ENCODE measurements around the gene RAB34.
"Not testable (repeated sequence)": the region's sequence is repeated elsewhere in the genome, so short reads cannot be mapped to it uniquely, and the experiment has no call there.

Gene RAB34

DNA sequence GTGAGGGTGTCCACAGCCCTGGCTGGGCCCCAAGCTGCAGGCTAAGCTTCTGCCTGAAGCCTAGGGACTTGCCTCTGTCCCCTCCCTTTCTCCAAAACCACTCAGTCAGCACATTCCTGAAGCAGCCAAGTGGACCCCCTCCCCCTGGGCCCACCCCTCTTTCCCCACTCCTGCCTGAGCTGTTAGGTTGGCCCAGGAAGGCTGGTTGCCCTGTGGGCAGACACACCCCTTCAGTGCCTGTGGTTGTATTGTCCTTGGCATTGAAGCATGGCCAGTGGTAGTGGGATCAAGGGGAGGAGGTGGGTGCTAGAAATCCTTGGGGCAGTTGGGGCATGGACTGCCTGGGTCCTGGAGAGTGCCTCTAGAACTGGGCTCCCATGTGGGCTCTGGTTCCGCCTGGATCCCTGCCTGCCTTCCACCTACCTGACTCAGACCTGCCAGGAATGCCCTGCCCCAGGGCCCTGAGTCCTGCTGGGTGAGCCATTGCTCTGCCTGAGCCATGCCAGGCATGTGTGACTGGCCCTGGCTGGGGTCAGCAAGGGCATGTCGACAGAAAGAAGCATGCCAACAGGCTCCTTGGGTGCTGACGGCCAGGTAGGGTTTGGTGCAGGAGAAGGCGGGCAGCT, 28.2 kb upstream of the RAB34 start:
- DNase-seq = no peak

- peak; percentile 51 for DNase-seq
Measured at GRCh38 chr17:28744972-28745785, 27.5 kb upstream of the RAB34 start.

- DNase-seq = peak; percentile 76
Measured at GRCh38 chr17:28744104-28744971, 26.7 kb upstream of the RAB34 start.

DNA sequence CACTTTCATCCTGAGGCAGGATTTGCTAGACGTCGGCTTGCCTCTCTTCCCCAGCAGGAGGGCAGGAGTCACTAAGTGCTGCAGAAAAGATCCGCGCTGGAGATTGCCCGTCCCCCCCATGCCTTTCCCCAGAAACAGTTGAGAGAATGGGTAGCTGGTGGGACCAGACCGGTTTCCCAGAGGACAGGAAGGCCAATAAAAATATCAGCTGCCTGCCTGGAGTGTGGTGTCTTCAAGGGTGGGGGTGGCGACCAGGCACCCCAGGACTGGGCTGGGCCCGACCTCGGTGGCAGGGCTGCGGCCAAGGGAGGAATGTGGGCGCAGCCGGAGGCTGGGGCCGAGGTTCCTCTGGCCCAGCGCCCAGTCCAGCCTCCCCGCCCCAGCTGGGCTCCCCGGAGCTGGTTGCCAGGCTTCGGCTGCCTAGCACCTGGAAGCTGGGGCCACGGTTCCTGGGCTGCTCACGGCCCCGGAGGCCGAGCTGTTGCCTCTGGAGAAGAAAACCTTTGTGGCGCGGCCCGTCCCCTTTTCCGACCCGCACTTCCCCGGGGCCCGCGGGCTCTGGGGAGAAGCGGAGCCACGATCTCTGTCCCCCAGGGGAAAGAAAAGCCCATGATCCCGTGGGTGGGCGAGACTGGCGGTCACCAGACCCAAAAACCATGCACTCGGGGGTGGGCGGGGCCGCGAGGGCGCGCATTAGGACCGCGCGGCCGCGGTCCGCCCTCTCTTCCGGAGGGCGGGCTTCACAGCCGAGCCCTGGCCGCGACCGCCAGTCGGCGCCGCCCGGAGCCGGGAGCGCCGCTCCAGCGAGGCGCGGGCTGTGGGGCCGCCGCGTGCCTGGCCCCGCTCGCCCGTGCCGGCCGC, 25.8 kb upstream of the RAB34 start, which contains the start of gene TRAF4:
Gene TRAF4, plus strand, starts transcription at position 769 of the 861 bp plus-strand sequence. CDS start 102 bp downstream, outside the sequence.
- DNase-seq = peak; percentile 78

DNA sequence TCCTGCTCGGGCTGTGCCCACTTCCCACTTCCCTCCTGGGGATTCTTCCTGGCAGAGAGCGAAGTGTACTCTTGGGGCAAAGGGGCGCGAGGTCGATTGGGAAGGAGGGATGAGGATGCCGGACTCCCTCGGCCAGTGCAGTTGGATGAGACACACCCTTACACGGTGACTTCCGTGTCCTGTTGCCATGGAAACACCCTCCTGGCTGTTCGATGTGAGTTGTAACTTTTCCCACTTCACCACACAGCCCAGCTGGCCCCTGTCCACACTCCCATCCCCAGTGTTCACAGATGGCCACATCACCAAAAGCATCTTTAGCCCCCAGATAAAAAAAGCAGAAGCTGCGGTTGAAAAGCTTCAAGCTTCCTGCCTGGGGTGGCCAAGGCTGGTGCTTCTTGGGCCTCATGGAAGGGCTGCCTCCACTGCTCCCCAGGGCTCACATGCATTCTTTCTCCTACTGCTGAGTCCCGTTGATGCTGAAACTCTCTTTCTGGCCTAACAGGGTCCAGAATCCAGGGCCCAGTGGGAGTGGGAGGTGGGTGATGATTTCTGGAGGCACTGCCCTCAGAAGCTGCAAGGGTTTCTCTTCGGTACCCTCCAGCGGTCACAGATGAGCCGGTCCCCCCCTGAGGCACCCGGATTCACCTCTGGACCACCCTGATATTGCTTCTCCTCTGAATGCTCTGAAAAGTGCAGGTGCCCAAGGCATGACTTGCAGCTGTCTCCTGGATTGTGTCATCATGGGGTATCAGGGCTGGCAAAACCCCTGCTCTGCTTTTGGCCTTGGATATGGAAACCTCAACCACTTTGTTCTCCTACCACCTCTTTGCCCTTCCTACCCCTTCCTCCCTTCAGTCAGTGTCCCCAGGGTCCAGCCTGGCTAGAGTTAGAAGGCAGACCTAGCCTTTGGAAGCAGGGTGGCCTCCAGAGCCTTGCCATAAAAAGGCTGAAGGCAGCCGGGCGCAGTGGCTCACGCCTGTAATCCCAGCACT, 24.0 kb upstream of the RAB34 start:
- DNase-seq = no peak

- no peak for DNase-seq
Measured at GRCh38 chr17:28740406-28741357, 23.0 kb upstream of the RAB34 start.

- DNase-seq = peak; percentile 70
Measured at GRCh38 chr17:28738680-28739384, 21.2 kb upstream of the RAB34 start.

- no peak for DNase-seq
Measured at GRCh38 chr17:28737770-28738679, 20.4 kb upstream of the RAB34 start.

DNA sequence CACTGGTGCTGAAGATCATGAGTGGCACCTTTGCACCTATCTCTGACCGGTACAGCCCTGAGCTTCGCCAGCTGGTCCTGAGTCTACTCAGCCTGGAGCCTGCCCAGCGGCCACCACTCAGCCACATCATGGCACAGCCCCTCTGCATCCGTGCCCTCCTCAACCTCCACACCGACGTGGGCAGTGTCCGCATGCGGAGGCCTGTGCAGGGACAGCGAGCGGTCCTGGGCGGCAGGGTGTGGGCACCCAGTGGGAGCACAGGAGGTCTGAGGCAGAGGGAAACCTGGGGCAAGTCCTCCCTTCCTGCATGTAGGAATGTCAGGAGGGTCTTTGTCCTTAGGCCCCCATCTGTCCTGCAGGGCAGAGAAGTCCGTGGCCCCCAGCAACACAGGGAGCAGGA, 19.6 kb upstream of the RAB34 start:
- DNase-seq = no peak

DNA sequence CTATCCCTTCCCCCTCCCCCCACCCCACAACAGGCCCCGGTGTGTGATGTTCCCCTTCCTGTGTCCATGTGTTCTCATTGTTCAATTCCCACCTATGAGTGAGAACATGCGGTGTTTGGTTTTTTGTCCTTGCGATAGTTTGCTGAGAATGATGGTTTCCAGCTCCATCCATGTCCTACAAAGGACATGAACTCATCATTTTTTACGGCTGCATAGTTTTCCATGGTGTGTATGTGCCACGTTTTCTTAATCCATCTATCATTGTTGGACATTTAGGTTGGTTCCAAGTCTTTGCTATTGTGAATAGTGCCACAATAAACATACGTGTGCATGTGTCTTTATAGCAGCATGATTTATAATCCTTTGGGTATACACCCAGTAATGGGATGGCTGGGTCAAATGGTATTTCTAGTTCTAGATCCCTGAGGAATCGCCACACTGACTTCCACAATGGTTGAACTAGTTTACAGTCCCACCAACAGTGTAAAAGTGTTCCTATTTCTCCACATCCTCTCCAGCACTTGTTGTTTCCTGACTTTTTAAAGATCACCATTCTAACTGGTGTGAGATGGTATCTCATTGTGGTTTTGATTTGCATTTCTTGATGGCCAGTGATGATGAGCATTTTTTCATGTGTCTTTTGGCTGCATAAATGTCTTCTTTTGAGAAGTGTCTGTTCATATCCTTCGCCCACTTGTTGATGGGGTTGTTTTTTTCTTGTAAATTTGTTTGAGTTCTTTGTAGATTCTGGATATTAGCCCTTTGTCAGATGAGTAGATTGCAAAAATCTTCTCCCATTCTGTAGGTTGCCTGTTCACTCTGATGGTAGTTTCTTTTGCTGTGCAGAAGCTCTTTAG, 18.5 kb upstream of the RAB34 start:
- not testable (repeated sequence) for DNase-seq

DNA sequence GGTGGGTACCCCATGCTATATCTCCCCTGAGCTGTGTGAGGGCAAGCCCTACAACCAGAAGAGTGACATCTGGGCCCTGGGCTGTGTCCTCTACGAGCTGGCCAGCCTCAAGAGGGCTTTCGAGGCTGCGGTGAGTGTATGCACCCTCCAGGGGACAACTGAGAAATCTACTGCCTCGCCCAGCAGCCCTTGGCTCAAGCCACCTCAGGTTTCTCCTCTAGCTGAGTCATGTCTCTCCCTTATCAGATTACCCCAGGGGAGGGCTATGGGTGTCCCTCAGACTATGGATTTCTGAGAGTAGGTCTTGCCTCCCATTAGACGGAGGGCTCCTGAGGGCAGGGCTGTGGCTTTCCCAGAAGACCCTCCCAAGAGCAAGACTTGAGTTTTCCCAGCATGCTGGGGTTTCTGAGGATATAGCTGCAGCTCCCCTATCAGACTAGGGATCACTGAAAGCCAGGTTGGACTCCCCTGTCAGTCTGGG, 17.6 kb upstream of the RAB34 start:
- no peak for DNase-seq

GRCh38 chr17:28734712-28735241, 17.1 kb upstream of the RAB34 start:
- no peak for DNase-seq

DNA sequence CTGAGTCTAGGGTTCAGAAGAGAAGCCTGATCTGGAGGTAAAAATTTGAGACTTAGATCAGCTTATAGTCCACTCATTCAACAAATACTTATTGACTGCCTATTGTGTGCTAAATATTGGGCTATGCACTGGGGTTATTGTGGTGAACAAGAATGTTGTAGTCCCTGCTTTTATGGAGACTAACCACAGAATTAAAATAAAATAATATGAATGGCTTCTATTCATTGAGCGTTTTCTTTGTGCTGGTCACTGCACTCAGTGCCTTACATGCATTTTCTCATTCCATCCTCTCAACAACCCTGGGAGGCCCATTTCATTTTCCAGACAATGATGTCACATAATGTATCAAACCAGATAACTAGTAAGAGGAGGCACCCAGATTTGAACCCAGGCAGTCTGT, 15.7 kb upstream of the RAB34 start:
- DNase-seq = no peak

DNA sequence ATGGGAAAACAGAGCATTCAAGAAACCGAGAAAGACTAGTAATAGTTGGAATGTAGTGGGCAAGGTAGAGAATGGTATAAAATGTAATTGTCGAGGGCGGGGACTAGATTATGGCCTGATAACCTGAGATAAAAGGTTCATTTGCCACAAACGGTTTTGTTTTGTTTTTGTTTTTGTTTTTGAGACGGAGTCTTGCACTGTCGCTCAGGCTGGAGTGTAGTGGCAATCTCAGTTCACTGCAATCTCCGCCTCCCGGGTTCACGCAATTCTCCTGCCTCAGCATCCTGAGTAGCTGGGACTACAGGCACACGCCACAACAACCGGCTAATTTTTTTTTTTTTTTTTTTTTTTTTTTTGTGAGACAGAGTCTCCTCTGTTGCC, 12.3 kb upstream of the RAB34 start:
- no peak for DNase-seq

DNA sequence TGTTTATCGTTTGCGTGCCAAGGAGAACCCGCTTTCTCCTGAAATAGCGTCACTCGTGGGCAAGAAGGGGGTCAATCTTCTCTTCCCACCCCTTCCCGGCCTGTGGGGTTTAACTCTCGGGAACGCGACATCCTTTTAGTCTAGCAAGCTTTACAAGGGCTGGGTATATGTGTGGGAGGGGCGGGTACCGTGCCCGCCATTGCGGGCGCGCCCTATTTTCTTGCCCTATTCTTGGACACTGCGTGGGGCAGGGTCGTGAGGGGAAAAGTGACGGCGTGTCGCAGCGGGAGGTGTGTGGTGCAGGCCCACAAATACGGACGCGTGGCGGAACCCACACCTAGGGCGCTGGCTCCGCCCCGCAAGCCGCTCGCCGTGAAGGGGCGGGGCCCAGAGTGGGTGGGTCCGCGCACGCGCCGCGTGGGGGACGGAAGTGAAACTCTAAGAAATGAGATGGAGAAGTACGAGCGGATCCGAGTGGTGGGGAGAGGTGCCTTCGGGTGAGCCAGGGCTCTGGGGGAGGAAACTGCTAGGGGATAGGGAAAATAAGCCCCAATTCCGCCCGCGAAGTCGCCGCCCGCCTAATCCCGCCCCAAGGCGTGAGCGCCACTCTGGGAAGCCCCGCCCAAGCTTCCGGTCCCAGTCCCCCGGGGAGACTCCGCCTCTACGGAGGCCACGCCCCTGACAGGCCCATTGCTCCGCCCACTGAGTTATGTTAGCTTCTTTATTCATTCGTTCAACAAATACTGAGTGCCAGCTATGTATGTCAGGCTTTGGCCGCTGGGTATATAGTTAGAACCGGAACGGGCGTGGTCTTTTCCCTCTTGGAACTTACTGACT, 10.9 kb upstream of the RAB34 start, which contains the start of gene NEK8:
Gene NEK8, plus strand, starts transcription at position 425 of the 837 bp plus-strand sequence. Its CDS starts 26 bp downstream, at position 451.
- DNase-seq = peak; percentile 97
